HG02943 (cell line): ENCODE results near the gene TPCN2.
"Not testable (repeated sequence)": the region's sequence is repeated elsewhere in the genome, so short reads cannot be mapped to it uniquely, and the experiment has no call there.

Experiments used
- ATAC-seq: cut with Tn5 transposase; IDR thresholded peaks from one replicate; pipeline ENCODE4 v1.9.1; 2021; ENCODE audit warnings: mild to moderate bottlenecking, low read depth, moderate library complexity; ENCODE audit not compliant: unreplicated experiment

TPCN2 gene

DNA sequence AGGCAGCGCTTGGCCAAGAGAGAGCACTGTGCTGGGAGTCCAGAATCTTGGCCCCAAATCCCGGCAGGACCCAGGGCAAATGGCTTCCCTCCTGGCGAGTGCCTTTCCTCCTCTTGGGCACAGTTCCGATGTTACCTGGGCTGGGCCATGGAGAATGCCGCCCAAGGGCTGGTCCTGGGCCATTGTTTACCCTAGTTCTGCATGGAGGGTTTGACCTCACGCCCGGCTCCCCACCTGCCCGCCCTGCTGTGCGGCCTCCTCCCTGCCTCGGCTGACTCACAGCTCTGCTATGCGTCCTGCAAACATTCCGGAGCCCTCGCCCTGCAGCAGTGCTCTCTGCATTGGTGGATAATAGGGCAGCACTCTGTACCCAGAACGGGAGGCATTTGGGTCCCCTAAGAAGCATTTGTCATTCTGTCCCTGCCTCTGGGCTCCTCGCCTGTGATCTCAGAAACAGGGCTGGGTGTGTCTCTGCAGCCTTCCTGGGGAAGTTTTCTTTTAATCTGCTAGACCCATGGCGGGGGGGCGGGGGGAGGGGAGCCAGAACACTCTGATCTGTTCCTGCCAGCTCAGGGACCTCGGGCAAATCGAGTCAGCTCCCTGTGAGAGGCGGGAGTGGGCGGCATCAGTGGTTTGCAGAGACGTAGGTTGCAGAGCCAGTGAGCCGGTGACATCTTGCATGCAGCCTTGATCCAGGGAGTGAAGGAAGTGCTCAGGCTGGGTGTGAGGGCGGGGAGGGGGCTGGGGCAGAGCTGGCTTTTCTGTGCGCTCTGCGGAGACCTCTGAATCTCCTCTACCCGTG lies 74.1 kb downstream of the TPCN2 start:
- ATAC-seq, result no peak

- ATAC-seq, result no peak
These were observed 75.1 kb downstream of the TPCN2 start for GRCh38 chr11:69123593-69124545.

- no peak for ATAC-seq
These were observed 77.1 kb downstream of the TPCN2 start for GRCh38 chr11:69125861-69126260.

GRCh38 chr11:69126286-69126685 lies 77.6 kb downstream of the TPCN2 start:
- ATAC-seq, result no peak

DNA sequence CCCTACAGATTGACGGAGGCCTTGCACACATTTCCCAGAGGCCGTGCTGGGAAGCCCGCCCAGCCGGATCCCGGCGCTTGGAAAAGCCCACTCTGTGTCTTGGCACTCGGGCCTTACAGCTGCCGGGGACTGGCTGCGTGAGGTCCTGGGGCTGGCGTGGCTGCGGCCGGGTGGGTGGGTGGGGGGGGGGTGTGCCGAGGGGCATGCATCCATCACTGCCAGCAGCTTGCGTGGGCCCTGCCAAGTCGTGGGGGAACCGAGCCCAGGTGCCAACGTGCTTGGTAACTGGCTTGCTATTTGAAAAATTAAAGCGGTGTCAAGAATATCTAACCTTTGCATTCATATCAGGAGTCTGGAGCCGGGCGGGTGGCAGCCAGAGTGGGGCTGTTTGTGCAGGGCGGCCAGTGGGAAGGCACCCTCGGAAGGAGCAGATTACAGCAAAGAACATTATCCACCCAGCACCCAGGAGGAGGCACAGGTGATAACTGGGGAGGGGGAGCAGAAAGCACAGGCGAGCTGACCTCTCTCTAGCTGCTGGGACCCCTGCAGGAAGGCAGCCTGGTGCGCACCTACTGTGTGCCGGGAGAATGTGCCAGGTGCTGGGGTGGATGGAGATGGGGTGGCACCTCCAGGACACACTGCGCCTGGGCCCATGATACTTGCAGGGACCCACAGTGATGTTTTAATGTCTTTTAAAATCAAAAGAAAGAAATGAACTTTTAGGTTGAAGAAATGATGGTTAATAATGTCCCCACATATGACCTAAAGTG lies 78.5 kb downstream of the TPCN2 start:
- ATAC-seq, result no peak

- no peak for ATAC-seq
These were observed 79.2 kb downstream of the TPCN2 start for GRCh38 chr11:69127884-69128283.

DNA sequence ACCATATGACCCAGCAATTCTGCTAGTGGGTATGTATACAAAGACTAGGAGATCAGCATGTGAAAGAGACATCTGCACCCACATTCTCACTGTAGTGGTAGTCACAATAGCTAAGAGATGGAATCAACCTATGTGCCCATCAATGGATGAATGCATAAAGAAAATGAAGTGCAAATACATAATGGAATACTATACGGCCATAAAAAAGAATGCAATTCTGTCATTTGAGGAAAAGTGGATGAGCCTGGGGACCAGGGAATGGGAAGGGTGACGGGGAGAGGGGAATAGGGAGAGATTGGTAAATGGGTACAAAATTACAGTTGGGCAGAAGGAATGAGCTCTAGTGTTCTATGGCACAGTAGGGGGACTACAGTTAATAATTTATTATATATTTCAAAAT lies 80.3 kb downstream of the TPCN2 start:
- no peak for ATAC-seq

DNA sequence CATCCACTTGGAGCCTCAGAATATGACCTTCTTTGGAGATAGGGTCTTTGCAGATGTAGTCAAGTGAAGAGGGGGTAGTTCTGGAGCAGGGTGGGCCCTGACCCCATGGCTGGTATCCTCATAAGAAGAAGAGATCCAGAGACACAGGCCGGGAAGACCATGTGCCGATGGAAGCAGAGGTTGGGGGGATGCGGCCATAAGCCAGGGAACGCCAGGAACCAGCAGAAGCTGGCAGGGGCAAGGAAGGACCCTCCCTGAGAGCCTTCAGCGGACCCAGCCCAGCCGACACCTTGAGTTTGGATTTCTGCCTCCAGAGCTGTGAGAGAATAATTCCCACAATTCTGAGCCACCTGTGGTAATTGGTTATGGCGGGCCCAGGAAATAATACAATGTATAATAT lies 80.9 kb downstream of the TPCN2 start:
- no peak for ATAC-seq

- ATAC-seq, result no peak
These were observed 81.9 kb downstream of the TPCN2 start for GRCh38 chr11:69130654-69131053.

DNA sequence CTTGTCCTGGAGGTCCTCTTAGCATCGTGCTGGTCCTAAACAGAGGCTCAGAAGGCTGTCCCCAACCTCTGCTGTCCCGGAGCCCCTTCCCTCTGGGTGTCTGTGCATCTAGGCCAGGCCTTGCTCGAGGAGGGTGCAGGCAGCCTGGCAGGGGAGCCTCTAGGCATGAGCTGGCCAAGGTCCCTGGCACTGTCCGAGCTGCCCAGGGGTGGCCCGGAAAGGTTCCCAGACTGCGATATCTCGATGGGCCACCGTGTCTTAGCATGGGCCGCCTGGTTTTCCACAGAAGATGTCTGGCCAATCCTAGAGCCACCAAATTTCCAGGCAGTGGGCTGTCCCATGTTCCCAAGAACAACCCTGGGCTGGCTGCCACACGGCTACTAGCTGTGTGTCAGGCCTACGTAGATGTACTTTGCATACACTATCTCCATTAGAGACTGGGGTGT lies 82.4 kb downstream of the TPCN2 start:
- no peak for ATAC-seq

DNA sequence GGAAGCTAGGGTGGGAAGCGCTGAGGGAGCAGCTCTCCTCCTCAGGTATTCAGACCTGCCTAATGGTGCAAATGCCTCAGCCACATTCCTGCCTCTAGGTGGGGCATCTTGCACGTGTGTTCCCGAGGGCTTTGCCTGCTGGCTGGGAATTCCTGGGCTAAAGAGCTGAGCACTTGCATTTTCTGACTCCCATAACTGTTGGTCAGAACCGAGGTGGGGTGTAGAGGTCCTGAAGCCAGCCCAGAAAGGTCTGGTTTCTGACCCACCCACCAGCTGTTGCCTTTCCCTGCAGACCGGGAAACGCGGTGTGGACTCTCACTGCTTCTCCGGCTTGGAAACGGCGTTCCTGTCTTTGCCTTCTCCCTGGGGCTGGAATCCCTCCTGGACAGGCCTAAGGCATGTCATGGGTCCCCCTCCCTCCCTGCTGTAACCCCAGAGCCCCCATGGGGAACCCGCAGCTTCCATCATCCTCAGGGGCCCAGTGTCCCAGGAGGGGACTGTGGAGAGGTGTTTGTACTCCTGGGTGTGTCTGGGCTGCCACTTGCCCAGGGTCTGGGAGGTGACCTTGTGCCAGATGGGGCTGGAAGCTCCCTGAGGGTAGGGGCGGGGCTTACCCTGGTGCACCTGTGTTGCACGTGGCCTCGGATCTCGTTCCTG lies 83.0 kb downstream of the TPCN2 start:
- ATAC-seq, result no peak

GRCh38 chr11:69132301-69132670 lies 83.6 kb downstream of the TPCN2 start:
- no peak for ATAC-seq

DNA sequence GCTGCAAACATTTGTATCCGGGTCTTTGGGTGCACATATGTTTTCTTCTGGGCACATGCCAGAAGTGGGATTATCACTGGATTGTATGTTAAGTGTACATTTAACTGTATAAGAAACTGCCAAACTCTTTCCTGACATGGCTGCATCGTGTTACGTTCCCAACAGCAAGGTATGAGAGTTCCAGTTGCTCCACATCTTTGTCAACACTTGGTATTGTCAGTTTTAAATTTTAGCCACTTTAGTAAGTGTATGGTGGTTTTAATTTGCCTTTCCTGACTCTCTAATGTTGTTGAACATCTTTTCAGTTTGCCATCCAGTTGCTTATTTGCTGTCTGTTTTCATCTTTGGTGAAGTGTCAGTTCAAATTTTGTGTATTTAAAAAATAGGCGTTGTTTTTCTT lies 84.5 kb downstream of the TPCN2 start:
- no peak for ATAC-seq

DNA sequence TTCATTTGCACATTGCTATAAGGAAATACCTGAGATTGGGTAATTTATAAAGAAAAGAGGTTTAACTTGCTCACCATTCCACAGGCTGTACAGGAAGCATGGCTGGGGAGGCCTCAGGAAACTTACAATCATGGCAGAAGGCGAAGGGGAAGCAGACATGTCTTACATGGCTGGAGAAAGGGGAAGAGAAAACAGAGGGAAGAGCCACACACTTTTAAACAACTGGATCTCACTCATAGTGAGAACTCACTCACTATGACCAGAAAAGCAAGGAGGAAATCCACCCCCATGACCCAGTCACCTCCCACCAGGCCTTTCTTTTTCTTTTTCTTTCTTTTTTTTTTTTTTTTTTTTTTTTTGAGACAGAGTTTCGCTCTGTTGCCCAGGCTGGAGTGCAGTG lies 85.5 kb downstream of the TPCN2 start:
- not testable (repeated sequence) for ATAC-seq

DNA sequence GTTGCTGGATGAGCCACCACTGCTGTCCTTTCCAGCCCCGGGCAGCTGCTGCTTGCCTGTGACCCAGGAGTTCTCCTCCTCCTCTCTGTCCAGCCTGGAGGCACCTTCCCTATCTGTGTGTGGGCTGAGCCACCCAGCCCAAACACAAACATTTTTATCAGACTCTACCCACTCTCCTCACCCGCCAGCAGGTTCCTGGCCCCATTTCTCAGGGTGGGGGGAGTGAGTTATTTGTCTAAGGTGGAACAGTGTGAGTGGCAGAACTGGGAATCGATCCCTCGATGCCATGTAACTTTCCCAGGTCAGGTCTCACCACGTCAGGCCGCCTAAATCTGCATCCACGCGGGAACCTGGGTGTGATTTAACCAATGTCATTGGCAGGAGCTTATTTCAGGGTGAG lies 86.2 kb downstream of the TPCN2 start:
- ATAC-seq, result no peak

DNA sequence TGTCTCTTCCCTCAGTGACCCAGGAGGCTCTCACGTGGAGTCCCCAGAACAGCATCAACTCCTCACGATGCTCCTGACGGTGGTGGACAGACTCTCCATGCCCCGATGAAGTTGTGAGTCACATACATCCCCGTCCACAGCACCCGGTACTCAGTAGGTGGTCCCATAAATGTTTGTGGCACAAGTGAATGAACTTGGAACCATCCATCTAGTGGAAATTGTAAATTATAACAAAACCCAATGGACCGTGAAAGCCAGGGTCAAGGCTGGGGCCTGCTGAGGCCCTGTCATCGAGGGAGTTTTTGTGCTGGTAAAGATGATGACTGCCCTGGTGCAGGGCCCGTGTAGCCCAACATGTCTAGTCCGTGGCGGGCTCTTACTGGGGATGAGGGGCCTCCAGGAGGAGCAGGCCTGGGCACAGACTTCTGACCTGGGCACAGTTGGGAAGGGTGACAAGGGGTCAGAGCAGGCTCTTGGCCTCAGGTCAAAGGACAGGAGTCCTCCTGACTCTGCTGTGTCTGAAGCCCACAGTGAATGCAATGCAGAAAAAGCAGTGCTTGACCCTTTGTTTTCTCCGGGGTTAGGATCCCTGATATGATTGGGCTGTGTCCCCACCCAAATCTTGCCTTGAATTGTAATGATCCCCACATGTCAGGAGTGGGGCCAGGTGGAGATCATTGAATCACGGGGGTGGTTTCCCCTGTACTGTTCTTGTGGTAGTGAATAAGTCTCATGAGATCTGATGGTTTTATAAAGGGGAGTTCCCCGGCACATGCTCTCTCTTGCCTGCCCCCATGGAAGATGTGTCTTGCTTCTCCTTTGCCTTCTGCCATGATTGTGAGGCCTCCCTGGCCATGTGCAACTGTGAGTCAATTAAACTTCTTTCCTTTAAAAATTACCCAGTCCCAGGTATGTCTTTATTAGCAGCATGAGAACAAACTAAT lies 87.0 kb downstream of the TPCN2 start:
- no peak for ATAC-seq

DNA sequence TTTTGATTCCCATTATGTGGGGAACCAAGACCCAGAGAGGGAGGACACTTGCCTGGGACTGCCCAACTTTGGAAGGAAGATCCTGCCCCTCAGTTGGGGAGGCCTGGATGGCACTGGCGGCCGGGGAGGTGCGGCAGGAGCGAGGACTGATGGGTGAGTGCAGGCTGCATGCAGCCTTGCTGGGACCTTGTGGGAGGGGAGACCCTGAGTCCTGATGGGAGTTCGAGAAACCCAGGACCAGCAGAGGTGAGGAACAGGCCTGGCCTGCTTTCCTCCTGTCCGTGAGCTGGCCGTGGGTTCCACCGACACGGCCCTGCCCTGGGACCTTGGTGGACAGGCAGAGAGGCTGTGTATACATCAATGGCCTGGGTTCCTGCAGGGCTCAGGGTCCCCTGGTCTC lies 87.7 kb downstream of the TPCN2 start:
- ATAC-seq, result no peak

DNA sequence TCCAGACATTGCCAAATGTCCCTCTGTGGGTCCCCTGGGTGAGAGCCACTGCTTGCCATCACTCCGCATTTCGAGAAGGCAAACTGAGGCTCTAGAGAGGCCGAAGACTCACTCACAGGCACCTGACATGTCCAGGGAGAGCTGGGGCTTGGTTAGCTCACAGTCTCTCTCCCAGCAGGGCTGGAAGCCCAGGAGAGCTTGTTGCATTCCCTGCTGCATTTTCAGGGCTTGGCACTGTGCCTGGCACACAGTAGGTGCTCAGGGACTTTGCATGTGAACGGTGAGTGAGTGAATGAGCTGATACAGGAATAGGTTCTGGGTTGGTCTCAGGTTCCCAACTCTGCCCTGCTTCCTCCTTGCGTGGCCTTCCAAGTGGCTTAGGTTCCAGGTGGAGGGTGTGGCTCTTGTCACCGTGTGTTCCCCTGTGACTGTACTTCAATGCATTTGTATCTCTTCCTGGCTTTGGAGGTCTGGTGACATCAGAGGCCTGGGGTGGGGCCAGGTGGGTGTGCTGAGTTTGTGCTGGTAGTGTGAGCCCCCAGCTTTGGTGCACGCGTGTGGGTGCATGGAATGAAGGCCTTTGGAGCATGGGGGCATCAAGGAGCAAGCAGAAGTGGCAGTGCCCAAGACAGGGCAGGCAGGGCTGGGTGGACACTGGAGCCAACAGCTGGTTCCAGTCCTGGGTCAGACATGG lies 88.6 kb downstream of the TPCN2 start:
- ATAC-seq, result no peak

GRCh38 chr11:69138265-69138664 lies 89.5 kb downstream of the TPCN2 start:
- ATAC-seq, result no peak
